ENCODE results near the gene ZBED5.
A peak's percentile ranks its signal among the peaks of the same experiment; 100 is the strongest.
"Not testable (repeated sequence)": the region's sequence is repeated elsewhere in the genome, so short reads cannot be mapped to it uniquely, and the experiment has no call there.

The ZBED5 gene

DNA sequence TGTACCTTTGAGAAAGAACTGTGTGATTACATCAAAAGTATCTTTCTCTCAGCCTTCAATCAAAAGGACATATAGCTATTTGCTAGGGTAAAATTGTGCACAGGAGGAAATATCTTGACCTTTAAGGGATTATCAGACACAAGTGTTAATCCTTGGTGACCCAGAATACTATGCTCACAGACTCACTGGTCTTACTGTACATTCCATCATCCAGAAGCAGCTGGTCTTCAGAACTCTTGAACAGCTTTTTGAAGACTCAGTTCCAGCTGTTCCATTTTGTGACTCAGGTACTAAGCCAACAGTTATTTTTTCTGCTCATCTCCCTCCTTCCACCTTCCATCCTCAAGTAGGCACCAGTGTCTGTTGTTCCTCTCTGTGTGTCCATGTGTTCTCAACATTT lies 19.8 kb downstream of the ZBED5 start:
- no peak for DNase-seq

GRCh38 chr11:10836884-10837283 lies 21.0 kb downstream of the ZBED5 start:
- not testable (repeated sequence) for DNase-seq

DNA sequence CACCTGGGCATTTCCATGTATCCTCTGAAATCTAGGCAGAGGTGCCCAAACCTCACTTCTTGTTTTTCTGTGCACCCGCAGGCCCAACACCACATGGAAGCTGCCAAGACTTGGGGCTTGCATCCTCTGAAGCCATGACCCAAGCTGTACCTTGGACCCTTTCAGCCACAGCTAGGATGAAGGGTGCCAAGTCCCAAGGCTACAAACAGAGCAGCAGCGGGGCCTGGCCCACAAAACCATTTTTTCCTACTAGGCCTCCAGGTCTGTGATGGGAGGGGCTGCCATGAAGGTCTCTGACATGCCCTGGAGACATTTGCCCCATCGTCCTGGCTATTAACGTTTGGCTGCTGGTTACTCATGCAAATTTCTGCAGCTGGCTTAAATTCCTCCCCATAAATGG lies 28.7 kb downstream of the ZBED5 start:
- DNase-seq, result no peak

GRCh38 chr11:10828402-10828801 lies 29.5 kb downstream of the ZBED5 start:
- DNase-seq, result no peak

- DNase-seq, result no peak
Measured at GRCh38 chr11:10824888-10825287, 33.0 kb downstream of the ZBED5 start.

GRCh38 chr11:10823152-10823579 lies 34.7 kb downstream of the ZBED5 start:
- DNase-seq, result no peak

GRCh38 chr11:10822491-10822890 lies 35.4 kb downstream of the ZBED5 start:
- DNase-seq, result not testable (repeated sequence)

DNA sequence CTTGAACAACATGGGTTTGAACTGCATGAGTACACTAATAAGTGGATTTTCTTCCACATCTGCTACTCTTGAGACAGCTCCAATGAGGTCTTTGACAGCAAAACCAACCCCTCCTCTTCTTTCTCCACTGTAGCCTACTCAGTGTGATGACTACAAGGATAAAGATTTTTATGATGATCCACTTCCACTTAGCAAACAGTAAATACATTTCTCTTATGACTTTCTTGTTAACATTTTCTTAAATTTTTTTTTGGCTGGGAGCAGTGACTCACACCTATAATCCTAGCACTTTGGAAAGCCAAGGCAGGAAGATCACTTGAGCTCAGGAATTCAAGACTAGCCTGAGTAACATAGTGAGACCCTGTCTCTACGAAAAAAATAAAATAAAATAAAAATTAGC lies 39.3 kb downstream of the ZBED5 start:
- DNase-seq, result no peak

GRCh38 chr11:10813945-10814344 lies 43.9 kb downstream of the ZBED5 start:
- no peak for DNase-seq

DNA sequence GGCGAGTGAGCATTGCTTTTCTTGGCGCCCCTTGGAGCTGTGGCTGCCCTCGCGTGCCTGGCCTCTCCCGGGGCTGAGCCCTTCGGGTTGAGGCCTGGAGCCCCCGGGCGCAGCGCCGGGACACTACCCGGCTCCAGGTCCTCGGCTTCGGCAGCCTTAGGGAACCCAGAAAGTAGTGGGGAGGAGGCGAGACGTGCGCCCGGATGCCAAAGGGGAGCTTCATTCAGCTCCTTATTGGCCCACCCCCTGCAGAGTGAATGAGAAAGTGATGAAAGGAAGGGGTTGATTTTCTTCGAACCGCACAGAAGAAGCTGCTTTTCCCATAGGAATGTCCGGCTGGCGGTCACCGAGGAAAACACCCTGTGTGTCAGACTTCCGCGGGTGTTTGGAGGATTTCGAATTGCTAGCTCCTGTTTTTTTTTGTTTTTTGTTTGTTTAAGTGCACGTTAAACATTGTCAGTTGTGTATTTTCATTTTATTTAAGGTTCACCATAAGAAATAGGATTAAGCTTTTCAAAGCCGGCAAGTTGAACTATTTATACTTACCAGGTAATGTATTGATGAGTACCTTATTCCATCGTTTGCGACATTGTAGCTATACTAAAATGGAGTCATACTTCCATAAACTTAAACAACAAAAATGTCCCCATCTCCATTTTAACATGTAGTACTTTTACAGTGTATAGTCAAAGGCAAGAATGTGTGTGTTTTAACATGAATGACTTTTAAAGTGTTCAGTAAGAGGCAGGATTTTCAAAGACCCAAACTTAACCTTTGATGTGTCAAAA lies 48.3 kb downstream of the ZBED5 start:
- DNase-seq, result peak in 21 of 56 donors; percentile 38 to 83 (median 68)

DNA sequence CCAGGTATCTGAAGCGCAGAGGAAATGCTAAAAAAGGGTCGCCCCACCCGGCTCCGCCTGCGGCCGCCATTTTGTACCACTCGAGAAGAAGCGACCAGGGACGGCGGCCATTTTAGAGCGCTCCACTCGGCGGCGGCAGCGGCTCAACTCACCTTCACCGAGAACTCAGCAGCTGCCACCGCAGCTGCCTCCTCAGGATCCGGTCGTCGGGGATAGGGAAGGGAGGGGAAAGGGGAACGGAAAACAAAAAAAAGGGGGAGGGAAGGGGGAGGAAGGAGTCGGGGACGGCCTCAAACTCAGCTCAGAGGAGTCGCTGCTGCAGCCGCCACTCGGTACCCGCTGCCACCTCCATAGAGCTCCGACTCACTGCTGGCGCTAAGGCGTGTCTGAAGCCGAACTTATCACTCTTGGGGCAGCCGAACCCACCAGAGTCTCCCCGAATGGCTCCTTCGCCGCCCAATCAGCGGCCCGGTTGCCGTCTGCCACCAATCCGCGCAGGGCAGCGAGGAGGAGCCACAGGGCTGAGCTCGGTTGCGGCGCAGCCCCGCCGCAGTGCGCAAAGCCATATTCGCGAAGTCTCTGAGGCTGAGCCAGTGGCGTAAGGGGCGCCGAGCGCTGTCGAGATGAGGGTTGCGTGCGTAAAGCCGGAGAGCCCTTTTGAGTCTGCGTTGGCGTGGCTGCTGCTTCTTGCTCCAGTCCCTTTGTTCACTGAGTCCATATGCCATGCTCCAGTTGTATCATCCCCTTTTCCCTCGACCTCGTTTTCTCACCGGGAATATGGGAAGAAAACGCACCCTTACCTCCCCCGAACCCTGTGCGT lies 49.1 kb downstream of the ZBED5 start, which contains the start of gene EIF4G2:
Gene EIF4G2 (minus strand): TSS at position 374 of the 820 bp plus-strand sequence.
- peak; percentile 89 to 100 (median 99) for DNase-seq

DNA sequence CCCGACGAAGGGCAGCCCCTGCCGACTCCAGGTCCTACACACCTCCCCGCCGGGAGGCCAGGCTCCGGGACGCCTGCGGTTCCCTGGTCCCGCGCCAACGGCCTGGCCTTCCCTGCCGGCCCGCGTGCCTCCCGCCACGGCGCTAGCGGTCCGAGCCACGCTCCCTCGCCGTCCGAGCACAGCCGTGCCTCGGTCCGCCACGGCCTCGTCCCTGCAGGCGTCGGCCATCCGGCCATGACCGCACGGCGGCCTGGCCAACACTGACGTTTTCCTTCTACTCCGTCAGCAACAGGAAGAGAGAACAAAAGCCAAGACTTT lies 49.7 kb downstream of the ZBED5 start:
- DNase-seq, result peak in 6 of 56 donors; percentile 40 to 77 (median 52)

DNA sequence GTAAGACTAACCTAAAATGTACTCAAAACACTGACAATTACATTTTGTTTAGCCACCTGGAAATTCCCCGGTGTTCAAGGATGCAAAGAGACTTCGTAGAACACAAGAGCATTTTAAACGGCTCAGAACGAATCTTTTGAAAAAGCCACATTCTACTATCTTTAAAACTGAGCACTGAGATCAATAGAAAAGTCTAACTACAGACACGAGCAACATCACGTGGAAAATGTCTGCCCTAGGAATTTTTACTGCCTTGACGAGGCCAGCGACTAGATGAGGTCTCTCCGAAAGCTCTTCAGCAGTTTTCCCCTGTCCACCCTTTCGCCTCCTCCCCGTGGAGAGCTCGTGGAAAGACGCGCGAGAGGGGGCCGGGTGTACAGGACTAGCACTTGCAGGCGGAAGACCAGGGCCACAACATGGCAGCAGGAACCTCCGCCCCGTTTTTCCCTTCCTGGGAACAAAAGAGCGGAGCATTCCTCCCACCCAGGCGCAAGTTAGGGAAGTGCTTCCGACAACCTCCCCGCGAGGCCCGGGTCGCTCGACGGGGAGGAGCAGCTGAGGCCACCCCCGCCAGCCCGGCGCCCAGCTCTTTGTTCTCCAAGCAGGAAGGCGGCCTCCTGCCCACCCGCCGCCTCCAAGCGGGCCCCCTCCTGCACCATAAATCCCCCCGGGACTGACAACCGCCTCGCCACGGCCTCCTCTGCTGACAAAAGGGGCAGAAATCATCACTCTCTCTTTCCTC lies 50.2 kb downstream of the ZBED5 start:
- DNase-seq, result peak in 53 of 56 donors; percentile 7 to 82 (median 63)

DNA sequence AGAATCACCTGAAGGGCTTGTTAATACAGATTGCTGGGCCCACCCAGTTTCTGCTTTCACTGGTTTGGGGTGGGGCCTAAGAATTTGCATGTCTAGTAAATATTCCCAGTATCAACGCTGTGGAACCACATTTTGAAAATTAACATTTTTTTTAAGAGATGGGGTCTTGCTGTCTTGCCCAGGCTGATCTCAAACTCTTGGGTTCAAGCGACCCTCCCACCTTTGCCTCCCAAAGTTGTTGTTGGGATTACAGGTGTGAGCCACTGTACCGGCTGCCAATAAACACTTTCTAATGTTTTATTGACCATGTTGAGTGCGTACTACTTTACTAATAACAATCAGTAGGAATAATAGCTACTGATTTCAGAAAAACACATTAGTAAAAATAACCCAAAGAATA lies 51.6 kb downstream of the ZBED5 start:
- no peak for DNase-seq

DNA sequence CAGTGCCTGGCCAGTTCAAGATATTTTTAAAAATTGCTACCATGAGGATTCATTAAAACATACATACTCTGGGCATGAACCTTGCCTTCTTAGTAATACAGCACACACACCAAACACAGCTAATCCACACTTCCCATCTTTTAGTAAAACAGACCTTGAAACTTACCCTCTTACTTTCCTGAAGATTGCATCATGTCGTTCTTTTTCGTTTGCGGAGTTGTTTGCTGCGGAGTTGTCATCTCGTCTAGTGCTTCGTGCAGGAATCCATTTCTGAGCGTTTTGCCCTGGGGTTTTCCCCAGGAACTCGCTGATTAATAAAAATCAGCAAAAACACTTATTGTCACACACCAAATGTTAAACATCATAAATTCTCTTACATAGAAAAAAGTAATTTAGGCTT lies 52.1 kb downstream of the ZBED5 start:
- no peak for DNase-seq

GRCh38 chr11:10803676-10804075 lies 54.2 kb downstream of the ZBED5 start:
- DNase-seq, result no peak
